B cell (primary cell): ENCODE data around the gene RTN4IP1. TPM values are rescaled to one million over a fixed set of nuclear protein-coding genes. Genes with fewer than 3 reads are reported as not detected.

Experiments used
- ATAC-seq: fragments of 200-7000 bp; cut with Tn5 transposase; one replicate; pipeline ENCODE4 v1.10.0; 2021; ENCODE audit warnings: low read depth, mild to moderate bottlenecking, moderate number of reproducible peaks, moderate library complexity
- CTCF ChIA-PET: fragments of 350-600 bp; sonication (Branson Sonifier 250); formaldehyde crosslinking; loops from one replicate; lab custom pipeline; 2021; ENCODE audit warnings: antibody characterized with exemption, inconsistent platforms; lab: Charles Lee
- POLR2A ChIA-PET: fragments of 350-600 bp; sonication (Branson Sonifier 250); formaldehyde crosslinking; loops from one replicate; lab custom pipeline; 2021; ENCODE audit warnings: antibody characterized with exemption; lab: Charles Lee
- DNase-seq: peaks from one replicate; pipeline ENCODE4 v3.0.0; 2013
- H2AFZ ChIP-seq: 2 replicates; pipeline ENCODE4 v1.6.1; 2012; ENCODE audit warnings: mild to moderate bottlenecking, low read depth, low read length; ENCODE audit not compliant: insufficient read depth, poor library complexity, severe bottlenecking
- H3K27ac ChIP-seq, 2 donors: 1 replicate in 1 of 2; 2 replicates in 1 of 2; pipeline ENCODE4 v1.5.1; 2012 to 2013; ENCODE audit warnings: low read length in 2 of 2, mild to moderate bottlenecking in 2 of 2, moderate library complexity in 1 of 2
- H3K27me3 ChIP-seq, 4 experiments: fragments of 200-600 bp in 1 of 4; sonication (generic) in 1 of 4; replicated peaks in 1 of 4; 1 replicate in 2 of 4; 2 replicates in 2 of 4; pipeline versions ENCODE4 v1.6.1 to v1.7.0; 2013 to 2016; ENCODE audit warnings: low read length in 3 of 4, mild to moderate bottlenecking in 2 of 4, mixed read lengths in 1 of 4, moderate library complexity in 1 of 4; ENCODE audit not compliant: insufficient read depth in 4 of 4, control insufficient read depth in 3 of 4; ENCODE audit errors: control extremely low read depth in 1 of 4
- H3K36me3 ChIP-seq, 2 experiments: replicated peaks in 1 of 2; 1 replicate in 1 of 2; 2 replicates in 1 of 2; pipeline versions ENCODE4 v1.6.1 to v1.7.1; 2013; ENCODE audit warnings: low read length in 1 of 2; ENCODE audit not compliant: insufficient read depth in 2 of 2, control insufficient read depth in 1 of 2; ENCODE audit errors: control extremely low read depth in 1 of 2, extremely low read depth in 1 of 2
- H3K4me1 ChIP-seq, 2 donors: fragments of 200-600 bp in 1 of 2; sonication (generic) in 1 of 2; 1 replicate in 1 of 2; 2 replicates in 1 of 2; pipeline versions ENCODE4 v1.5.1 to v1.6.1; 2013 to 2017; ENCODE audit warnings: low read length in 2 of 2; ENCODE audit not compliant: control insufficient read depth in 2 of 2, insufficient read depth in 2 of 2
- H3K4me2 ChIP-seq: replicated peaks from 2 replicates; pipeline ENCODE3; 2012; ENCODE audit warnings: mild to moderate bottlenecking, low read depth, low read length; ENCODE audit not compliant: poor library complexity, severe bottlenecking
- H3K4me3 ChIP-seq, 5 experiments: fragments of 200-600 bp in 1 of 5; sonication (generic) in 1 of 5; 1 replicate in 3 of 5; 2 replicates in 2 of 5; pipeline versions ENCODE4 v1.5.1 to v1.7.0; 2011 to 2016; ENCODE audit warnings: low read length in 4 of 5, mild to moderate bottlenecking in 4 of 5, low read depth in 2 of 5, control low read depth in 1 of 5, moderate library complexity in 1 of 5; ENCODE audit not compliant: insufficient read depth in 1 of 5; ENCODE audit errors: control extremely low read depth in 1 of 5, extremely low read depth in 1 of 5
- H3K79me2 ChIP-seq: fragments of 200-600 bp; sonication (generic); one replicate; pipeline ENCODE4 v1.6.0; 2016; ENCODE audit warnings: low read length; ENCODE audit not compliant: control insufficient read depth, insufficient read depth
- H3K9ac ChIP-seq: fragments of 200-600 bp; sonication (generic); 2 replicates; pipeline ENCODE4 v1.6.1; 2017; ENCODE audit warnings: mild to moderate bottlenecking, low read length, moderate library complexity
- H3K9me3 ChIP-seq, 3 donors: one replicate each; pipeline versions ENCODE4 v1.6.1 to v1.7.1; 2013; ENCODE audit warnings: low read length in 2 of 3; ENCODE audit not compliant: control insufficient read depth in 2 of 3, insufficient read depth in 1 of 3; ENCODE audit errors: control extremely low read depth in 1 of 3
- H4K20me1 ChIP-seq: 2 replicates; pipeline ENCODE4 v1.6.0; 2012; ENCODE audit warnings: mild to moderate bottlenecking, low read length; ENCODE audit not compliant: insufficient read depth, control insufficient read depth, poor library complexity, severe bottlenecking
- H3K27ac Mint-ChIP-seq: one replicate; pipeline ENCODE4 v1.8.0; 2021; ENCODE audit warnings: mixed read lengths
- H3K27me3 Mint-ChIP-seq: one replicate; pipeline ENCODE4 v1.8.0; 2021; ENCODE audit warnings: mixed read lengths
- H3K4me1 Mint-ChIP-seq: one replicate; pipeline ENCODE4 v1.8.0; 2021; ENCODE audit warnings: mixed read lengths
- H3K4me3 Mint-ChIP-seq: one replicate; pipeline ENCODE4 v1.8.0; 2021; ENCODE audit warnings: mixed read lengths
- H3K9me3 Mint-ChIP-seq: one replicate; pipeline ENCODE4 v1.8.0; 2022; ENCODE audit warnings: mixed read lengths; ENCODE audit not compliant: insufficient read depth
- CTCF ChIP-seq: fragments of 200-600 bp; IDR thresholded peaks from one replicate; pipeline ENCODE4 v1.8.0; 2022; ENCODE audit warnings: antibody characterized with exemption, mild to moderate bottlenecking
- EZH2 ChIP-seq: IDR thresholded peaks from 2 replicates; pipeline ENCODE4 v1.6.1; 2012; ENCODE audit warnings: borderline replicate concordance, low read depth, mild to moderate bottlenecking, moderate library complexity, low read length; ENCODE audit not compliant: insufficient read depth, poor library complexity, severe bottlenecking
- WGBS: methylation state at CpG from one replicate; pipeline ENCODE4 v1.1.5; 2013; ENCODE audit warnings: missing lambda C conversion rate; ENCODE audit not compliant: insufficient coverage; 5-methylcytosine and 5-hydroxymethylcytosine counted together
- intact Hi-C: fragments of 100-400 bp; cut with micrococcal nuclease; formaldehyde crosslinking; loops from one replicate; pipeline ENCODE4 v1.10.0; 2022
- polyA plus RNA-seq: library from polyadenylated mRNA; depleted of rRNA; stranded (reverse); fragments of >200 nt; gene quantifications from 2 replicates; pipeline ENCODE4 v1.2.3, GENCODE V29; 2012
- total RNA-seq, 2 donors: library from RNA; stranded (reverse); fragments of 120-200 nt in 1 of 2; gene quantifications; 1 replicate in 1 of 2; 2 replicates in 1 of 2; pipeline versions ENCODE4 v1.2.3 to v1.2.4, GENCODE V29; 2013 to 2022

The RTN4IP1 gene
- total and polyA plus RNA-seq, 2 donors (not counting 1 experiment from before 2014, with no cell fraction given), result 9.4 to 12.1 TPM

GRCh38 chr6:106619223-106619622, 10.1 kb downstream of the RTN4IP1 start:
- H3K9me3 Mint-ChIP-seq, result no peaks in the 10 kb centered on the region

More at GRCh38 chr6:106619223-106619622, 10.1 kb downstream of the RTN4IP1 start:
- ChIA-PET POLR2A (interaction anchor here (0.7 kb wide), 1 partner anchor 158 kb away, joined by 3 read pairs; no protein-coding TSS in a partner anchor), CTCF (interaction anchor here (1.2 to 9.9 kb wide), 3 partner anchors 9 to 360 kb away, joined by 3 to 75 read pairs (median 14); no protein-coding TSS in a partner anchor)
- H4K20me1 ChIP-seq, result no peaks in the 10 kb centered on the region
- Mint-ChIP-seq H3K27ac (peak overlapping the region; percentile 52), H3K4me3 (no peak overlapping the region), H3K27me3 (no peaks in the 10 kb centered on the region), H3K4me1 (peaks cover 27% of the 10 kb centered on the region)
- TF ChIP-seq CTCF, result no peak
- no peak for TF ChIP-seq EZH2
- intact Hi-C loops, result no loop called here
- H2AFZ ChIP-seq, result no peak overlapping the region
- H3K9ac ChIP-seq, result no peak overlapping the region
- H3K27me3 ChIP-seq, result no peaks in the 10 kb centered on the region
- H3K9me3 ChIP-seq, result no peaks in the 10 kb centered on the region
- no peak overlapping the region for H3K4me2 ChIP-seq
- H3K4me1 ChIP-seq, result peaks cover 9 to 13% of the 10 kb centered on the region in 2 donors
- WGBS, result no CpG with 5 or more reads among the region's 1 CpG
- H3K27ac ChIP-seq, result no peak overlapping the region
- peaks cover 29% of the 10 kb centered on the region for H3K79me2 ChIP-seq
- no peak for ATAC-seq
- DNase-seq, result no peak
- no peak overlapping the region for H3K4me3 ChIP-seq
- peaks cover 4 to 25% of the 10 kb centered on the region in 2 experiments for H3K36me3 ChIP-seq
